ENCODE data around the gene THRB. TPM values are rescaled to one million over a fixed set of nuclear protein-coding genes. Genes with fewer than 3 reads are reported as not detected.

The THRB gene
- total RNA-seq, 4 donors from 2014 or later: 19.8 to 25.8 (median 23.4) TPM

DNA sequence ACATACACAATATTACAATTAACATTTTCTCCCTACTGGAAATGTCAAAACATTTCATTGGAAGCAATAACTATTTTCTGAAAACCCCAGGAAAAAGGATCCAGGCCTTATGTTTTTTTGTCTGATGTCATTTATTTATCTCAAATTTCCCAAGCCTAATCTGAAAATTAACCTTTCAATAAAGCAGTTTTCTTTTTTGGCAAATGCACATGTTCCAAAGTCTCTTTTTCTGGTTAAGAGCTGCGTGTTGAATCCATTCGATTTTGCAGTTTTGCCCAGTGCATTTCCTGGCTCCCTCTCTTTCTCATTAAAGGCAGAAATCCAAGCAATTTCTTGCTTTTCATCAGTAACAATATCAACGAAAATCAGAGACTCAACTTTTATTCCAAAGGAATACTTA, 327.2 kb downstream of the THRB start:
- DNase-seq (ENCODE audit: low spot score in 2 of 2): no peak
- TF ChIP-seq POLR2A (IDR thresholded peaks at IDR 0.05) (no peak), CTCF (IDR thresholded peaks at IDR 0.05) (no peak)
- intact Hi-C loops (cut with DNase I; ENCODE audit: low total_unique reads): no loop called here
- no peak overlapping the region for H3K4me3 ChIP-seq (ENCODE audit: low read depth, poor library complexity, severe bottlenecking)
- 51 to 63% methylated on average over 3 of the region's 3 CpGs for WGBS, 2 donors

DNA sequence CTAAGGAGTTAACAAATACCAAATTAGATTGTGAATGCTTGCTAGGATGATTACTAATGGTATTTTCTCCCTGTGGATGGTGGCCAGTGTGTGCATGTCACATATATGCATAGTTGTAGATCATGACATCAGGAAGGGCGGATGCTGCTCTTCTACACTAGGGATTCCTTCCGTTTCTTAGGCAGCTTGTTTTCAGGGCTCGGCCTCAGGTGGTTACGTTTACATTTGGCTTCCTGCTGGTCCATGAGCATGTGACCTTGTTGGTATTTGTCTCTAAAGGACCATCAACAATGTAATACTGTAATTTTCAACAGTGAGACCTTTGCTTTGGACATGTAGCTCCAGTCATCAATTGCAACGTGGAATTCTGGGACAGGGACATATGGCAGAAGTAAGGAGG, 328.1 kb downstream of the THRB start:
- no peak overlapping the region for H3K4me3 ChIP-seq (ENCODE audit: low read depth, poor library complexity, severe bottlenecking)
- intact Hi-C loops (cut with DNase I; ENCODE audit: low total_unique reads): no loop called here
- WGBS, 2 donors: 86 to 90% methylated on average over 5 of the region's 5 CpGs
- no peak for TF ChIP-seq POLR2A (IDR thresholded peaks at IDR 0.05)
- TF ChIP-seq CTCF (IDR thresholded peaks at IDR 0.05): no peak
- DNase-seq (ENCODE audit: low spot score in 2 of 2): no peak

DNA sequence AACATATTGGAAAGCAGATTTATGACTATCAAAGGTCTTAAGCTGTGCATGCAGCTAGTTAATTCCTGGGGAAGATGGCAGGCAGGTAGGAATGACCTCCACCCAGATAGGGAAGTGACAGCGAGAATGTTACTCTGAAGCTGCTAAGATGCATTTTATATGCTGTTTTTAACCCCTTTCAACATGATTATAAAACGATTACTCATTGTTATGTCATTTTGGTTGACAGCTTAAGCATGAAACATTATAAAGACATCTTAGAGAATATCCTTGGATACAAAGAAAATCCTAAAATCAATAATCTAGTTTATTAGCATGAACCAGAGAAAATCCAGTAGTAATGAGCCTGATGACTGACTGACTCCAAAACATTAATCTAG, 329.1 kb downstream of the THRB start:
- 77 to 78% methylated on average over 2 of the region's 2 CpGs for WGBS, 2 donors
- no peak for TF ChIP-seq POLR2A (IDR thresholded peaks at IDR 0.05)
- no peak for TF ChIP-seq CTCF (IDR thresholded peaks at IDR 0.05)
- intact Hi-C loops (cut with DNase I; ENCODE audit: low total_unique reads): no loop called here
- no peak for DNase-seq (ENCODE audit: low spot score in 2 of 2)
- H3K4me3 ChIP-seq (ENCODE audit: low read depth, poor library complexity, severe bottlenecking): no peak overlapping the region

GRCh38 chr3:24164967-24165602, 329.6 kb downstream of the THRB start:
- no peak for TF ChIP-seq POLR2A (IDR thresholded peaks at IDR 0.05)
- no peak for TF ChIP-seq CTCF (IDR thresholded peaks at IDR 0.05)
- intact Hi-C loops (cut with DNase I; ENCODE audit: low total_unique reads): no loop called here
- WGBS, 2 donors: 96% methylated on average over 14 of the region's 14 CpGs
- DNase-seq (ENCODE audit: low spot score in 2 of 2): no peak
- no peak overlapping the region for H3K4me3 ChIP-seq (ENCODE audit: low read depth, poor library complexity, severe bottlenecking)

DNA sequence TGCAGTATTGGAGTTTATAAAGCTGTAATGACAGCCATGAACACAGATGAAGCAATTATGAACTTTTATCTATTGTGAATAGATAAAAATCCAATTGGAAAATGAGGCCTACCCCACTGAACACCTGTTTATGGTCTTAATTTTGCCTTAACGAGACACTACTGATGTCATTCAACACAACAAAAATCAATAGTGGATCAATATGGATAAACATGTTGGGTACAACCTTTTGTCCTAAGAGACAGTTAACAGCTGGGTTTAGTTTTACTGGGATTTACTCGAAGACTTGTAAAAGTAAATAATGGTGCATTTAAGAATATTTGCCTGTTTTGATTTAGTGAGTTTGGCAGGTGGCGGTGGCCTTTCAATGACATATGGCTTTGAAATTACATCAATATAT, 331.7 kb downstream of the THRB start:
- 85 to 89% methylated on average over 3 of the region's 3 CpGs for WGBS, 2 donors
- TF ChIP-seq CTCF (IDR thresholded peaks at IDR 0.05): no peak
- TF ChIP-seq POLR2A (IDR thresholded peaks at IDR 0.05): no peak
- intact Hi-C loops (cut with DNase I; ENCODE audit: low total_unique reads): no loop called here

GRCh38 chr3:24161841-24162240, 332.8 kb downstream of the THRB start:
- H3K4me3 ChIP-seq (ENCODE audit: low read depth, poor library complexity, severe bottlenecking): no peak overlapping the region
- DNase-seq (ENCODE audit: low spot score in 2 of 2): no peak
- intact Hi-C loops (cut with DNase I; ENCODE audit: low total_unique reads): no loop called here
- 45 to 69% methylated on average over 7 of the region's 7 CpGs for WGBS, 2 donors
- no peak for TF ChIP-seq POLR2A (IDR thresholded peaks at IDR 0.05)
- no peak for TF ChIP-seq CTCF (IDR thresholded peaks at IDR 0.05)

More for the DNA sequence above, 331.7 kb downstream of the THRB start:
- no peak for DNase-seq (ENCODE audit: low spot score in 2 of 2)
- H3K4me3 ChIP-seq (ENCODE audit: low read depth, poor library complexity, severe bottlenecking): no peak overlapping the region
